HG02588 (cell line): ENCODE data around the gene MED13L.

Experiments used
- ATAC-seq: cut with Tn5 transposase; IDR thresholded peaks from one replicate; pipeline ENCODE4 v1.9.1; 2021; ENCODE audit warnings: mild to moderate bottlenecking, moderate library complexity; ENCODE audit not compliant: unreplicated experiment

MED13L gene

GRCh38 chr12:115956236-115956635 is 321.3 kb downstream of the MED13L start:
- ATAC-seq = no peak

- no peak for ATAC-seq
Measured at GRCh38 chr12:115953450-115953849, 324.0 kb downstream of the MED13L start.

GRCh38 chr12:115953031-115953430 is 324.5 kb downstream of the MED13L start:
- ATAC-seq = no peak

- no peak for ATAC-seq
Measured at GRCh38 chr12:115950959-115951358, 326.5 kb downstream of the MED13L start.

- ATAC-seq = no peak
Measured at GRCh38 chr12:115949675-115950074, 327.8 kb downstream of the MED13L start.

- ATAC-seq = no peak
Measured at GRCh38 chr12:115947696-115948062, 329.8 kb downstream of the MED13L start.

GRCh38 chr12:115946867-115947695 is 330.4 kb downstream of the MED13L start:
- ATAC-seq = no peak

GRCh38 chr12:115946092-115946491 is 331.4 kb downstream of the MED13L start:
- no peak for ATAC-seq

GRCh38 chr12:115945491-115945885 is 332.0 kb downstream of the MED13L start:
- no peak for ATAC-seq

GRCh38 chr12:115944837-115945490 is 332.5 kb downstream of the MED13L start:
- ATAC-seq = no peak

- no peak for ATAC-seq
Measured at GRCh38 chr12:115944392-115944742, 333.1 kb downstream of the MED13L start.

- ATAC-seq = no peak
Measured at GRCh38 chr12:115943630-115944391, 333.7 kb downstream of the MED13L start.

- ATAC-seq = no peak
Measured at GRCh38 chr12:115943310-115943629, 334.2 kb downstream of the MED13L start.

GRCh38 chr12:115942346-115942745 is 335.1 kb downstream of the MED13L start:
- ATAC-seq = no peak

GRCh38 chr12:115941362-115941761 is 336.1 kb downstream of the MED13L start:
- ATAC-seq = no peak

- ATAC-seq = no peak
Measured at GRCh38 chr12:115938794-115939377, 338.6 kb downstream of the MED13L start.

- ATAC-seq = no peak
Measured at GRCh38 chr12:115936997-115937916, 340.2 kb downstream of the MED13L start.

GRCh38 chr12:115934877-115935276 is 342.6 kb downstream of the MED13L start:
- ATAC-seq = no peak

GRCh38 chr12:115934046-115934445 is 343.4 kb downstream of the MED13L start:
- ATAC-seq = no peak

GRCh38 chr12:115932066-115932465 is 345.4 kb downstream of the MED13L start:
- no peak for ATAC-seq
